Mesangial cell (primary cell): ENCODE data around the gene ZNF160. TPM values are rescaled to one million over a fixed set of nuclear protein-coding genes. Genes with fewer than 3 reads are reported as not detected.

Experiments used
- total RNA-seq: library from RNA; depleted of rRNA; stranded (reverse); fragments of >200 nt; gene quantifications from 2 replicates; pipeline ENCODE4 v1.2.3, GENCODE V29; 2015

ZNF160 gene
- 8.3 and 17.1 TPM in 2 replicates for total RNA-seq

GRCh38 chr19:53103234-53104203 is at the start of gene ZNF160:
Gene ZNF160 (minus strand): TSS chr19:53103422. CDS start chr19:53086276, 17,146 bp downstream.

GRCh38 chr19:53132141-53132991 is 29.1 kb upstream of the ZNF160 start, which contains the start of gene ZNF415:
Gene ZNF415 (minus strand): TSS chr19:53132910. CDS start chr19:53122676, 10,234 bp downstream.

Other genes with a start within 250 kb of the ZNF160 start
- 9.1 and 12.0 TPM in 2 replicates for gene ZNF468, start 245.8 kb downstream of the ZNF160 start, total RNA-seq
- 6.8 and 15.2 TPM in 2 replicates for gene ZNF320, start 205.8 kb downstream of the ZNF160 start, total RNA-seq
- 3.3 and 5.8 TPM in 2 replicates for gene ZNF888, start 180.0 kb downstream of the ZNF160 start, total RNA-seq
- 6.1 and 6.5 TPM in 2 replicates for gene ZNF816, start 140.5 kb downstream of the ZNF160 start, total RNA-seq
- not detected in 2 replicates for gene ERVV-1, start 89.5 kb downstream of the ZNF160 start, total RNA-seq
- not detected in 2 replicates for gene ERVV-2, start 58.7 kb downstream of the ZNF160 start, total RNA-seq
- gene ZNF415, start 29.5 kb upstream of the ZNF160 start, total RNA-seq, result 0.98 and 2.2 TPM in 2 replicates
- 3.6 and 5.6 TPM in 2 replicates for gene ZNF347, start 55.6 kb upstream of the ZNF160 start, total RNA-seq
- gene ZNF665, start 89.9 kb upstream of the ZNF160 start, total RNA-seq, result 0.76 and 1.8 TPM in 2 replicates
- 4.6 and 9.9 TPM in 2 replicates for gene ZNF677, start 151.5 kb upstream of the ZNF160 start, total RNA-seq
- gene VN1R2, start 154.9 kb upstream of the ZNF160 start, total RNA-seq, result not detected in 2 replicates
- gene VN1R4, start 164.3 kb upstream of the ZNF160 start, total RNA-seq, result not detected in 2 replicates
- 2.4 and 3.3 TPM in 2 replicates for gene ZNF845, start 230.3 kb upstream of the ZNF160 start, total RNA-seq